T-helper 17 cell (primary cell): ENCODE results near the gene SLC52A1. TPM values are rescaled to one million over a fixed set of nuclear protein-coding genes. Genes with fewer than 3 reads are reported as not detected.
"Not testable (repeated sequence)": the region's sequence is repeated elsewhere in the genome, so short reads cannot be mapped to it uniquely, and the experiment has no call there.

Source experiments
- ATAC-seq: fragments of 150-1000 bp; cut with Tn5 transposase; 2 replicates; pipeline ENCODE4 v1.10.0; 2021; ENCODE audit warnings: mild to moderate bottlenecking, moderate library complexity
- DNase-seq, 3 donors: peaks; one replicate each; pipeline versions ENCODE4 v3.0.0 to v3.0.0-alpha.2; 2020 to 2021
- H3K9me3 ChIP-seq: one replicate; pipeline ENCODE4 v1.7.0; 2013; ENCODE audit warnings: low read length, mild to moderate bottlenecking; ENCODE audit not compliant: control insufficient read depth, poor library complexity, severe bottlenecking
- H3K27ac Mint-ChIP-seq: one replicate; pipeline ENCODE4 v1.8.0; 2022; ENCODE audit warnings: mild to moderate bottlenecking, moderate library complexity, mixed read lengths
- H3K27me3 Mint-ChIP-seq: one replicate; pipeline ENCODE4 v1.8.0; 2022; ENCODE audit warnings: mixed read lengths
- H3K36me3 Mint-ChIP-seq: one replicate; pipeline ENCODE4 v1.8.0; 2022; ENCODE audit warnings: low read depth, mixed read lengths
- H3K4me1 Mint-ChIP-seq: one replicate; pipeline ENCODE4 v1.8.0; 2022; ENCODE audit warnings: mild to moderate bottlenecking, mixed read lengths
- H3K4me3 Mint-ChIP-seq: one replicate; pipeline ENCODE4 v1.8.0; 2022; ENCODE audit warnings: mild to moderate bottlenecking, moderate library complexity, mixed read lengths
- total RNA-seq, 4 donors: library from RNA in 2 of 4; stranded (reverse) in 2 of 4; gene quantifications; one replicate each; pipeline ENCODE4 v1.2.3 and lab custom pipeline; 2022 to 2026

Gene SLC52A1
- total RNA-seq, 2 donors from 2014 or later, result 0.12 TPM; not detected in 1

GRCh38 chr17:5045496-5045895 lies 10.3 kb upstream of the SLC52A1 start:
- H3K9me3 ChIP-seq, result no peaks in the 10 kb centered on the region
- ATAC-seq (peak; percentile 5), DNase-seq (no peak)
- peak overlapping the region; percentile 62 for H3K27ac Mint-ChIP-seq
- no peaks in the 10 kb centered on the region for H3K27me3 Mint-ChIP-seq
- peaks cover 48% of the 10 kb centered on the region for H3K4me1 Mint-ChIP-seq
- H3K4me3 Mint-ChIP-seq, result no peak overlapping the region
- H3K36me3 Mint-ChIP-seq, result no peaks in the 10 kb centered on the region

GRCh38 chr17:5044630-5045029 lies 9.4 kb upstream of the SLC52A1 start:
- DNase-seq (no peak), ATAC-seq (no peak)
- Mint-ChIP-seq H3K4me3 (no peak overlapping the region), H3K27me3 (no peaks in the 10 kb centered on the region), H3K36me3 (no peaks in the 10 kb centered on the region), H3K4me1 (peaks cover 47% of the 10 kb centered on the region), H3K27ac (peak overlapping the region; percentile 88)
- no peaks in the 10 kb centered on the region for H3K9me3 ChIP-seq

GRCh38 chr17:5043524-5043923 lies 8.3 kb upstream of the SLC52A1 start:
- ATAC-seq, result no peak
- Mint-ChIP-seq H3K4me3 (peak overlapping the region; percentile 87), H3K27me3 (no peaks in the 10 kb centered on the region), H3K36me3 (no peaks in the 10 kb centered on the region), H3K27ac (peak overlapping the region; percentile 88), H3K4me1 (peaks cover 38% of the 10 kb centered on the region)
- DNase-seq, result no peak
- H3K9me3 ChIP-seq, result no peaks in the 10 kb centered on the region

- H3K27me3 Mint-ChIP-seq, result no peaks in the 10 kb centered on the region
- ATAC-seq (peak; percentile 69), DNase-seq (no peak)
- H3K4me1 Mint-ChIP-seq, result peaks cover 31% of the 10 kb centered on the region
- no peaks in the 10 kb centered on the region for H3K36me3 Mint-ChIP-seq
- H3K27ac Mint-ChIP-seq, result peak overlapping the region; percentile 88
- H3K9me3 ChIP-seq, result no peaks in the 10 kb centered on the region
- peak overlapping the region; percentile 87 for H3K4me3 Mint-ChIP-seq
Observed at GRCh38 chr17:5042157-5043022, 7.2 kb upstream of the SLC52A1 start.

GRCh38 chr17:5034651-5035050 lies 575 bp downstream of the SLC52A1 start:
- no peaks in the 10 kb centered on the region for H3K9me3 ChIP-seq
- H3K4me1 Mint-ChIP-seq, result peaks cover 16% of the 10 kb centered on the region
- DNase-seq, result no peak
- H3K36me3 Mint-ChIP-seq, result no peaks in the 10 kb centered on the region
- H3K4me3 Mint-ChIP-seq, result no peak overlapping the region
- no peak overlapping the region for H3K27ac Mint-ChIP-seq
- no peaks in the 10 kb centered on the region for H3K27me3 Mint-ChIP-seq
- no peak for ATAC-seq

- no peaks in the 10 kb centered on the region for H3K9me3 ChIP-seq
- H3K27ac Mint-ChIP-seq, result no peak overlapping the region
- DNase-seq (no peak), ATAC-seq (no peak)
- H3K36me3 Mint-ChIP-seq, result no peaks in the 10 kb centered on the region
- peaks cover 15% of the 10 kb centered on the region for H3K4me1 Mint-ChIP-seq
- no peaks in the 10 kb centered on the region for H3K27me3 Mint-ChIP-seq
- no peak overlapping the region for H3K4me3 Mint-ChIP-seq
Observed at GRCh38 chr17:5034063-5034462, 1.2 kb downstream of the SLC52A1 start.

GRCh38 chr17:5033352-5034015 lies 1.7 kb downstream of the SLC52A1 start:
- Mint-ChIP-seq H3K4me3 (no peak overlapping the region), H3K27me3 (no peaks in the 10 kb centered on the region)
- no peak for ATAC-seq

GRCh38 chr17:5032865-5033264 lies 2.4 kb downstream of the SLC52A1 start:
- no peak overlapping the region for H3K27ac Mint-ChIP-seq
- no peak for ATAC-seq
- no peak overlapping the region for H3K4me3 Mint-ChIP-seq
- no peaks in the 10 kb centered on the region for H3K36me3 Mint-ChIP-seq
- peaks cover 15% of the 10 kb centered on the region for H3K4me1 Mint-ChIP-seq
- H3K27me3 Mint-ChIP-seq, result no peaks in the 10 kb centered on the region
- H3K9me3 ChIP-seq, result no peaks in the 10 kb centered on the region
- DNase-seq, result no peak

More at GRCh38 chr17:5033352-5034015, 1.7 kb downstream of the SLC52A1 start:
- H3K9me3 ChIP-seq, result no peaks in the 10 kb centered on the region
- H3K4me1 Mint-ChIP-seq, result peaks cover 15% of the 10 kb centered on the region
- no peak for DNase-seq
- H3K27ac Mint-ChIP-seq, result no peak overlapping the region
- no peaks in the 10 kb centered on the region for H3K36me3 Mint-ChIP-seq

GRCh38 chr17:5031365-5032082 lies 3.7 kb downstream of the SLC52A1 start:
- H3K4me3 Mint-ChIP-seq, result peak overlapping the region; percentile 89
- H3K4me1 Mint-ChIP-seq, result peaks cover 15% of the 10 kb centered on the region
- DNase-seq, result peak; percentile 62 to 82 (median 69)

GRCh38 chr17:5030168-5030567 lies 5.1 kb downstream of the SLC52A1 start:
- H3K4me3 Mint-ChIP-seq, result peak overlapping the region; percentile 89
- not testable (repeated sequence) for ATAC-seq

More at GRCh38 chr17:5031365-5032082, 3.7 kb downstream of the SLC52A1 start:
- ATAC-seq, result peak; percentile 86
- H3K9me3 ChIP-seq, result no peaks in the 10 kb centered on the region
- H3K36me3 Mint-ChIP-seq, result no peaks in the 10 kb centered on the region
- H3K27me3 Mint-ChIP-seq, result no peaks in the 10 kb centered on the region
- peak overlapping the region; percentile 92 for H3K27ac Mint-ChIP-seq

GRCh38 chr17:5027916-5028315 lies 7.3 kb downstream of the SLC52A1 start:
- Mint-ChIP-seq H3K36me3 (no peaks in the 10 kb centered on the region), H3K4me3 (no peak overlapping the region), H3K27me3 (no peaks in the 10 kb centered on the region), H3K4me1 (peaks cover 12% of the 10 kb centered on the region), H3K27ac (no peak overlapping the region)
- ATAC-seq (no peak), DNase-seq (no peak)
- no peaks in the 10 kb centered on the region for H3K9me3 ChIP-seq

More at GRCh38 chr17:5030168-5030567, 5.1 kb downstream of the SLC52A1 start:
- H3K36me3 Mint-ChIP-seq, H3K27me3 Mint-ChIP-seq, DNase-seq, H3K9me3 ChIP-seq: not testable (repeated sequence)
- peaks cover 15% of the 10 kb centered on the region for H3K4me1 Mint-ChIP-seq
- peak overlapping the region; percentile 92 for H3K27ac Mint-ChIP-seq

- no peak for DNase-seq
- no peaks in the 10 kb centered on the region for H3K27me3 Mint-ChIP-seq
- no peak overlapping the region for H3K4me3 Mint-ChIP-seq
- no peaks in the 10 kb centered on the region for H3K9me3 ChIP-seq
- ATAC-seq, result no peak
- peaks cover 12% of the 10 kb centered on the region for H3K4me1 Mint-ChIP-seq
- H3K36me3 Mint-ChIP-seq, result no peaks in the 10 kb centered on the region
- no peak overlapping the region for H3K27ac Mint-ChIP-seq
Observed at GRCh38 chr17:5027299-5027698, 7.9 kb downstream of the SLC52A1 start.

GRCh38 chr17:5024604-5025003 lies 10.6 kb downstream of the SLC52A1 start:
- ATAC-seq (no peak), DNase-seq (no peak)
- no peaks in the 10 kb centered on the region for H3K9me3 ChIP-seq
- no peak overlapping the region for H3K27ac Mint-ChIP-seq
- H3K36me3 Mint-ChIP-seq, result peaks cover 4% of the 10 kb centered on the region
- H3K27me3 Mint-ChIP-seq, result no peaks in the 10 kb centered on the region
- no peaks in the 10 kb centered on the region for H3K4me1 Mint-ChIP-seq
- H3K4me3 Mint-ChIP-seq, result no peak overlapping the region
